GM19238 (cell line): ENCODE data around the gene SHISA7.

Experiments
- DNase-seq: peaks from one replicate; pipeline ENCODE4 v3.0.0; 2011; ENCODE audit warnings: low spot score; ENCODE audit not compliant: insufficient read length

Gene SHISA7

GRCh38 chr19:55464039-55464661 lies 21.1 kb upstream of the SHISA7 start:
- no peak for DNase-seq

GRCh38 chr19:55463583-55464031 lies 20.5 kb upstream of the SHISA7 start:
- no peak for DNase-seq

GRCh38 chr19:55462722-55463121 lies 19.6 kb upstream of the SHISA7 start:
- DNase-seq: no peak

- no peak for DNase-seq
These were observed 19.0 kb upstream of the SHISA7 start for GRCh38 chr19:55461974-55462626.

GRCh38 chr19:55461259-55461973 lies 18.3 kb upstream of the SHISA7 start, which contains the start of gene ISOC2:
ISOC2 (minus strand) TSS chr19:55461642; CDS start chr19:55456486, 5,156 bp downstream.
- peak; percentile 100 for DNase-seq

GRCh38 chr19:55460670-55461258 lies 17.7 kb upstream of the SHISA7 start:
- DNase-seq: no peak

- DNase-seq: no peak
These were observed 17.0 kb upstream of the SHISA7 start for GRCh38 chr19:55459950-55460657.

GRCh38 chr19:55459551-55459949 lies 16.4 kb upstream of the SHISA7 start:
- no peak for DNase-seq

- DNase-seq: no peak
These were observed 14.8 kb upstream of the SHISA7 start for GRCh38 chr19:55457683-55458457.

GRCh38 chr19:55456347-55456746 lies 13.2 kb upstream of the SHISA7 start:
- no peak for DNase-seq

GRCh38 chr19:55455576-55456235 lies 12.6 kb upstream of the SHISA7 start:
- no peak for DNase-seq

- DNase-seq: no peak
These were observed 11.7 kb upstream of the SHISA7 start for GRCh38 chr19:55454787-55455243.

- no peak for DNase-seq
These were observed 10.6 kb upstream of the SHISA7 start for GRCh38 chr19:55453511-55454260.

- no peak for DNase-seq
These were observed 9.7 kb upstream of the SHISA7 start for GRCh38 chr19:55452749-55453346.

- no peak for DNase-seq
These were observed 9.1 kb upstream of the SHISA7 start for GRCh38 chr19:55451965-55452748.

GRCh38 chr19:55451163-55451964 lies 8.3 kb upstream of the SHISA7 start:
- no peak for DNase-seq

GRCh38 chr19:55449469-55449868 lies 6.4 kb upstream of the SHISA7 start:
- DNase-seq: no peak
